ENCODE results near the gene FTCDNL1.

The FTCDNL1 gene

DNA sequence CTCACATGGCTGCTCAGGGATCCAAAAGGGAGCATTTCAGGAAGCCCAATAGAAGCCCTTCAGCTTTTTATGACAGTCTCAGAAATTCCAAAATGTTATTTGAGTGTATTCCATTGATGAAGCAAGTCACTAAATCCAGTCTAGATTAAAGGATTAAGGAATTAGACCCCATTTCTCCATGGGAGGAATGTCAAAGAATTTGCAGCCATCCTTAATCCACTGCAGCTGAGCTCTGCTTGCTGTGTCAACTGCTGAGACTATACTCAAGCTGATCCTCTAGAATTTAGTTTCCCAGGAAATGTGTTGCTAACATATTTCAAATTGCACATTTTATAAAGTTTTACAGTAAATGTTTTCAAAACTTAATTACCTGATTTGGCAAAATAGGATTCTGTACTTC lies 31.7 kb upstream of the FTCDNL1 start (continued):
- TF ChIP-seq, protein P1, sequence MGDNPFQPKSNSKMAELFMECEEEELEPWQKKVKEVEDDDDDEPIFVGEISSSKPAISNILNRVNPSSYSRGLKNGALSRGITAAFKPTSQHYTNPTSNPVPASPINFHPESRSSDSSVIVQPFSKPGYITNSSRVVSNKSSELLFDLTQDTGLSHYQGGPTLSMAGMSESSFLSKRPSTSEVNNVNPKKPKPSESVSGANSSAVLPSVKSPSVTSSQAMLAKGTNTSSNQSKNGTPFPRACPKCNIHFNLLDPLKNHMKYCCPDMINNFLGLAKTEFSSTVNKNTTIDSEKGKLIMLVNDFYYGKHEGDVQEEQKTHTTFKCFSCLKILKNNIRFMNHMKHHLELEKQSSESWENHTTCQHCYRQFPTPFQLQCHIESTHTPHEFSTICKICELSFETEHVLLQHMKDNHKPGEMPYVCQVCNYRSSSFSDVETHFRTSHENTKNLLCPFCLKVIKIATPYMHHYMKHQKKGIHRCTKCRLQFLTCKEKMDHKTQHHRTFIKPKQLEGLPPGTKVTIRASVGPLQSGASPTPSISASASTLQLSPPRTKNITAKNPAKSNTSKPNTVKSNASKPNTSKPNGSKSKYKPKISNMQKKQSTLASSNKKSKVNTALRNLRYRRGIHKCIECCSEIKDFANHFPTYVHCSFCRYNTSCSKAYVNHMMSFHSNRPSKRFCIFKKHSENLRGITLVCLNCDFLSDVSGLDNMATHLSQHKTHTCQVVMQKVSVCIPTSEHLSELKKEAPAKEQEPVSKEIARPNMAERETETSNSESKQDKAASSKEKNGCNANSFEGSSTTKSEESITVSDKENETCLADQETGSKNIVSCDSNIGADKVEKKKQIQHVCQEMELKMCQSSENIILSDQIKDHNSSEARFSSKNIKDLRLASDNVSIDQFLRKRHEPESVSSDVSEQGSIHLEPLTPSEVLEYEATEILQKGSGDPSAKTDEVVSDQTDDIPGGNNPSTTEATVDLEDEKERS (tag by site-specific recombination; IDR thresholded peaks at IDR 0.05) = no peak
- TF ChIP-seq ZNF324 (tag by site-specific recombination; IDR thresholded peaks at IDR 0.05) = no peak

DNA sequence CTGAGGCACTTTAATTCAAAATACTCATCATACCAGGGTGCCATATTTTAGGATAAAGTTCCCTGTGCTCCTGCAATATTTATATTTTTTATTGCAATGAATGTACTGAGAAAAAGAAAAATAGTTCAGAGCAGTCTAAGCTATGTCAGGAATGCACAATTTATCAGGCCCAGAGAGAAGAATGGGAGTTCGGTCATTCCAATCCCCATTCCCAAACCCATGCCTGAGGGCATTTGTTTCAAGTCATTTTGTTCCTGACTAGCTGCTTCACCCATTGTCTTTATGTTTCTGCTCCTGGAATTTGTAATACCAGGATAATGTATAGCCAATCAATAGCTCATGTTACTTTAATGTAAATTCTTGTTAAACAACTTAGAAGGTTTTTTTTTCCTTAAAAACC lies 24.4 kb upstream of the FTCDNL1 start:
- Histone ChIP-seq H3K9me3 (ENCODE audit: control insufficient read depth, insufficient read depth, low read depth, low read length) (no peaks in the 10 kb centered on the region), H3K4me3 (ENCODE audit: low read depth, low read length) (no peak overlapping the region), H3K36me3 (ENCODE audit: control insufficient read depth in 2 of 2, insufficient read depth in 1 of 2, low read length in 2 of 2) (no peaks in the 10 kb centered on the region), H3K4me1 (ENCODE audit: control insufficient read depth, insufficient read depth, low read length) (no peaks in the 10 kb centered on the region), H3K27ac (ENCODE audit: extremely low read depth, low read depth, low read length) (no peak overlapping the region)
- CTCF ChIA-PET = no interaction called here
- POLR2A ChIA-PET = no interaction called here
- TF ChIP-seq ZNF423 (tag by site-specific recombination; IDR thresholded peaks at IDR 0.05) = no peak
- no peak for TF ChIP-seq ZNF121 (tag by site-specific recombination; IDR thresholded peaks at IDR 0.05)
- TF ChIP-seq ZNF529 (tag by site-specific recombination; IDR thresholded peaks at IDR 0.05; ENCODE audit: insufficient replicate concordance) = no peak
- TF ChIP-seq ZNF610 (tag by site-specific recombination; IDR thresholded peaks at IDR 0.05; ENCODE audit: borderline replicate concordance) = no peak
- no peak for TF ChIP-seq ZBTB48 (tag by site-specific recombination; IDR thresholded peaks at IDR 0.05)
- no peak for TF ChIP-seq ZNF514 (tag by site-specific recombination; IDR thresholded peaks at IDR 0.05)
- no peak for TF ChIP-seq ZNF366 (tag by site-specific recombination; conservative IDR thresholded peaks at IDR 0.05)
- no peak for TF ChIP-seq ZNF114 (tag by site-specific recombination; IDR thresholded peaks at IDR 0.05)
- no peak for TF ChIP-seq ZNF157 (tag by site-specific recombination; IDR thresholded peaks at IDR 0.05)

DNA sequence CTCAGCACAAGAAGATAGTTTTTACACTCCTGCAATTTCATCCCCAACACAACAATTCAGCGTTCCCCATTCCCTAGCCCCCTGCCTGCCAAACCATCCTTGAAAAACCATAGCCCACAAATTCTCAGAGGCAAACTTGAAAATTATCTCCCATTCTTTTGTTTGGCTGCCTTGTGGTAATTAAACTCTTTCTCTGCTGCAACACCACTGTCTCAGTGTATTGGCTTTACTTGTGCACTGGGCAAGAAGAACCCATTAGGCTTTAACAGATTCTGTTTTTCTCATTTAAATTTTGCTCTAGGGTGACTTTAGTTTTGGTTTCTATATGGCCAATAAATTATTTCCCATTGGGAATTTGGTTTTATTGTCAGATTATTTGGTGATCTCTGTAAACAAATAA lies 23.2 kb upstream of the FTCDNL1 start:
- POLR2A ChIA-PET = no interaction called here
- Histone ChIP-seq H3K36me3 (ENCODE audit: control insufficient read depth in 2 of 2, insufficient read depth in 1 of 2, low read length in 2 of 2) (no peaks in the 10 kb centered on the region), H3K4me1 (ENCODE audit: control insufficient read depth, insufficient read depth, low read length) (no peaks in the 10 kb centered on the region), H3K9me3 (ENCODE audit: control insufficient read depth, insufficient read depth, low read depth, low read length) (no peaks in the 10 kb centered on the region), H3K4me3 (ENCODE audit: low read depth, low read length) (no peak overlapping the region), H3K27ac (ENCODE audit: extremely low read depth, low read depth, low read length) (no peak overlapping the region)
- peak; percentile 97 for TF ChIP-seq SETDB1 (IDR thresholded peaks at IDR 0.05; ENCODE audit: insufficient read length, low read length)
- no peak for TF ChIP-seq ZNF394 (tag by site-specific recombination; IDR thresholded peaks at IDR 0.05; ENCODE audit: borderline replicate concordance)
- no peak for TF ChIP-seq GLIS1 (tag by site-specific recombination; IDR thresholded peaks at IDR 0.05)
- no peak for TF ChIP-seq SCRT1 (tag by site-specific recombination; IDR thresholded peaks at IDR 0.05; ENCODE audit: borderline replicate concordance)
- TF ChIP-seq ZNF561 (tag by site-specific recombination; IDR thresholded peaks at IDR 0.05; ENCODE audit: borderline replicate concordance) = no peak
- TF ChIP-seq TRIM28 (IDR thresholded peaks at IDR 0.05; ENCODE audit: borderline replicate concordance, low read length) = peak; percentile 87
- CTCF ChIA-PET = no interaction called here

DNA sequence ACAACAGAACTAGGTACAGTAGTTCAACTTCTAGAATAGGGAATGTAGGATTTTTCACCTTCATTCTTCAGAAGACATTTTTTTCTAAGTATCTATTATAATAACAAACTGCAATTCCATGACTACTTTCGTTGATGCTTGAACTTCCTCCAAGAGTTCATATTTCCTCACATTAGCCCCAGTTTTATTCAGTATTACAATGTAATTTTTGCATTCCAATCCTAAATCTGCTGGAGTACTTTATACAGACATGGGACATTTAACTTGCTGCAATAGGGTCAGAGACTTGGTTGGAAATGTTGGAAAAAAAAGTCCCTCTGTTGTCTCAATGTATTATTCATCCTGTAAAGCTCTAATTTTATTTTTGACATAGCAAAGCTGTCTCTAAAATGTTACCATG lies 19.6 kb upstream of the FTCDNL1 start:
- POLR2A ChIA-PET = interaction anchor here (0.7 kb wide), 1 partner anchor 56 kb away, joined by 4 read pairs; no protein-coding TSS in a partner anchor
- Histone ChIP-seq H3K9me3 (ENCODE audit: control insufficient read depth, insufficient read depth, low read depth, low read length) (no peaks in the 10 kb centered on the region), H3K36me3 (ENCODE audit: control insufficient read depth in 2 of 2, insufficient read depth in 1 of 2, low read length in 2 of 2) (no peaks in the 10 kb centered on the region), H3K4me3 (ENCODE audit: low read depth, low read length) (no peak overlapping the region), H3K27ac (ENCODE audit: extremely low read depth, low read depth, low read length) (no peak overlapping the region), H3K4me1 (ENCODE audit: control insufficient read depth, insufficient read depth, low read length) (0 out of 2 replicates have a peak, but pooled peaks cover 2% of the 10 kb centered on the region)
- CTCF ChIA-PET = interaction anchor here (0.7 kb wide), 1 partner anchor 574 kb away, joined by 3 read pairs; no protein-coding TSS in a partner anchor
- no peak for TF ChIP-seq ZNF514 (tag by site-specific recombination; IDR thresholded peaks at IDR 0.05)

Data from HEK293 (cell line).